RCC 7860 (cell line): ENCODE data around the gene PPT2.

Source experiments
- DNase-seq: peaks from one replicate; pipeline ENCODE4 v3.0.0-alpha.2; 2015; ENCODE audit warnings: low spot score
- FAIRE-seq: peaks from 2 replicates; lab custom pipeline; 2012; peaks lifted over from hg19 to GRCh38; lab: Jason Lieb, UNC

Gene PPT2

DNA sequence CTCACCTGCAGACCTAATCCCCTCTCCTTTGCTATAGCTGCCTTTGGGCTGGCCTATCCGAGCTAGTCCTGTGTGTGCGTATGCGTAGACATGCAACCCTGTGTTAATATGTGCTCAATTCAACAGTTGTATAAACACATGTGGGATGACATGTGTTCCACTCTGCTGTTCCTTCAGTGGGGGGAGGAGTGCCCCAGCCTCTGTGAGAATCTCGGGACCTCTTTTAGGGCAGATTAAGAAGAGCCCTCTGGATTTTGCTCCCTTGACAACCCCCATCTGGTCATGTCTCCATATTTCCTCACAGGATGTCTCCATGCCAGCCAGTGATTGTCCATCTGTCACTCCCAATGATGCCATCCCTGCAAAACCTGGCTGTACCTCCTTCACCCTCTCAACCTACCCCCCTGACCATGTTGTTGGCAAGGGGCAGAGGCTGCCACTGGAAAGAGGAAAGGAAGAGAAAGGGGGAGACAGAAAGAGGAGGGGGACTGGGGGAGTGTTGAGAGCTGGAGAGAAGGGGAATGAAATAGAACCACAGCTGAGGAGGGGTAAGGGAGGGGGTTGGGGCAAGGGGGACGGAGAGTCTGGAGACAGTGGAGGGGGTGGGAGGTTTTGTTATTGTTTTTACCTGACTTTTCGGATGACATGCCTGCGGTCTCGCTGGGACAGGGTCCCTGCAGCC is 2.6 kb upstream of the PPT2 start:
- FAIRE-seq: no peak
- DNase-seq: no peak

- no peak for FAIRE-seq
- DNase-seq: no peak
These were observed 1.8 kb upstream of the PPT2 start, which contains the start of gene PRRT1 for GRCh38 chr6:32151863-32152768. Gene PRRT1 (minus strand): TSS chr6:32151939. CDS start chr6:32151827, 112 bp downstream.

DNA sequence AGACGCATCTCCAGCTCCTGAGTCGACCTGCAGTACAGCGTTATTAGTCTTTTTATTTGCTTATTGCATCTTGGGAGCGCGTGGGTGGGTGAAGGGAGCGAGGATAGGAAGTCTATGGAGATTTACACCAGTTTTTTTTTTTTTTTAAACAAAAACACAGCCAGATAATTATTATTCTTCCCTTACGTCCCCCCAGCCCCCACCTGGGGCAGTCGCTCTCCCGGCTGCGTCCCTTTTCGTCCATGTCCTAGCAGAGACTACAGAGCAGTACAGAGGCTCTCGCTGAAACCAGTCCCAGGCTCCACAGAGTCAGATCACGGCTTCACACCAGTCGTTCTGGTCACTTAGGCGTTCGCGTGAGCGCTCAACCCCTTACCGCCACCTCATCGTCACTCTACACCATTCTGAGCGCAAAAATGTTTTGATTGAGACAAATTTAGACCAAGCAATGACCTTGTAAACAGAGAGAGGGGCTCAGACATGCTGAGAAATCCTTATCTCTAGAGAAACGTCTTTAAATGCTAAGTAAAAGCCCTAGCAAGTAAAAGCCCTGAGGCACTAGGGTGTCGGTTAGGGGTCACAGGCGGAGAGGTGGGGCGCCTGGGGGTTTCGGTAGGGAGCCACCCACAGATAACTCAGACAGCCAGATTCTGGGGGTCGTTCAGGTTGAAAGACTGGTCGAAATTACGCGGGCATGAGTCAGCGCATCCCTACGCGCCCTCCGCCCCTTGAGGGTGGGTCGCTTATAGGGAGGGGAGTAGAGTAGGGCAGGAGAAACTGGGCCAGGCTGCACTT is 975 bp upstream of the PPT2 start:
- FAIRE-seq (no peak), DNase-seq (no peak)

GRCh38 chr6:32154514-32155161 is 697 bp downstream of the PPT2 start:
- FAIRE-seq (no peak), DNase-seq (peak; percentile 25)

GRCh38 chr6:32156891-32157290 is 3.0 kb downstream of the PPT2 start:
- FAIRE-seq: no peak
- DNase-seq: no peak

GRCh38 chr6:32158052-32158451 is 4.1 kb downstream of the PPT2 start:
- no peak for DNase-seq
- no peak for FAIRE-seq

- no peak for FAIRE-seq
- DNase-seq: no peak
These were observed 9.8 kb downstream of the PPT2 start for GRCh38 chr6:32163559-32164258.

- DNase-seq: no peak
- FAIRE-seq: no peak
These were observed 10.4 kb downstream of the PPT2 start, which contains the start of gene EGFL8 for GRCh38 chr6:32164295-32164694. Gene EGFL8 (plus strand): TSS chr6:32164595. CDS start chr6:32166166, 1,571 bp downstream.

- DNase-seq: no peak
- FAIRE-seq: no peak
These were observed 12.6 kb downstream of the PPT2 start for GRCh38 chr6:32166411-32167061.

- DNase-seq: no peak
- no peak for FAIRE-seq
These were observed 13.3 kb downstream of the PPT2 start for GRCh38 chr6:32167154-32167760.

- DNase-seq: no peak
- FAIRE-seq: no peak
These were observed 13.9 kb downstream of the PPT2 start for GRCh38 chr6:32167761-32168262.

- no peak for DNase-seq
- FAIRE-seq: no peak
These were observed 14.4 kb downstream of the PPT2 start for GRCh38 chr6:32168350-32168749.

- no peak for DNase-seq
- no peak for FAIRE-seq
These were observed 15.1 kb downstream of the PPT2 start for GRCh38 chr6:32168807-32169591.

- FAIRE-seq (no peak), DNase-seq (peak; percentile 4)
These were observed 16.4 kb downstream of the PPT2 start for GRCh38 chr6:32170294-32170693.

DNA sequence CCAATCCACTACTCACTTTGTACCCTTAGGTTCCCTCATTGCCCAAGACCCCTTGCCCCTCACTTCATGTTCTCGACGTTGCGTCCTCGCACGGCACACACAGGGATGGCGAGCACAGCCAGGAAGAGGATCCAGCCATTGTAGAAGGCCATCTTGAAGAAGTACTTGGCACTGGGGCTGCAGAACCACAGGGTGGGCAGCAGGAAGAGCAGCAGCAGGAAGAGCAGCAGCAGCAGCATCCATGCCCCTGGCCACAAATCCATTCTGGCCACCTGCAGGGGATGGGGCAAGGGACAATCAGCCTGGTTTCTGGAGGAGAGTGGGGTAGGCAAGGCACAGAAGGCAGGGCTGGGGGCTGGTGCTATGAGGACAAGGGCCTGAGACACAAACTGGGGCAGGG is 17.3 kb downstream of the PPT2 start:
- DNase-seq (no peak), FAIRE-seq (no peak)

DNA sequence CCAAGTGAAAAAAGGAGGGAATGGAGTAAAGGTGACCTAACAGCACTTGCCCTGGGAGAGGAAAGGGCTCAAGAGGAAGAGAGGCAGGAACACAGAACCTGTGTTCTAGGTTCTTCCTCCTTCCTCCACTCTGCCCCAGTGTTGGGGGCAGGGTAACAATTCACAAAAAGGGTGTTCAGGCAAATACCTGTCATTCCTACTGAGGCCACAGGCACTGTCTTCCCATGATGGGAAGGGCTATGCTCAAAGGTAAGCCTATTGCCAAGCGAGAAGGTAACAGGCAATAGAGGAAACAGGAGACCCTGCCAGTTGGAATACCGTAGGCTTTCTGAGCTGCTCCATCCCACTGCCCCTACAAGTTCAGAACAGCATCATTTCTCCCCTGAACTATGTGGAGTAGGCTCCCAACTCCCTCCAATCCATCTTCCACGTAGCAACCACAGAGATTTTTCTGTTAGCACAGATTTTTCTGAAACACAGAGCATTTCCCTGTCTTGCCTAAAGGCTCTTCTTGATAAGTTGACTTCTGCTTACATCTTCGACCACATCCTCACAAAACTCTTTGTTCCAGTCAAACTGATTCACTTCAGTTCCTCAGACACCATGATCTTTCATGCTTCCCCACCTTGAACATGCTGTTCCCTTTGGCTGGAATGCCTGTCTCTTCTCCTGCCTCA is 19.2 kb downstream of the PPT2 start:
- DNase-seq: no peak
- FAIRE-seq: no peak

GRCh38 chr6:32174416-32174815 is 20.5 kb downstream of the PPT2 start:
- no peak for FAIRE-seq
- no peak for DNase-seq

- DNase-seq: no peak
- no peak for FAIRE-seq
These were observed 21.4 kb downstream of the PPT2 start for GRCh38 chr6:32175322-32175710.
